NCI-H2227 treated with DMSO at 0.1 percent for 48 hours (cell line): ENCODE measurements around the gene UGDH.
"Not testable (repeated sequence)": the region's sequence is repeated elsewhere in the genome, so short reads cannot be mapped to it uniquely, and the experiment has no call there.

Experiments
- DNase-seq: peaks from one replicate; lab custom pipeline; 2025; lab: John Stamatoyannopoulos, UW

The UGDH gene

DNA sequence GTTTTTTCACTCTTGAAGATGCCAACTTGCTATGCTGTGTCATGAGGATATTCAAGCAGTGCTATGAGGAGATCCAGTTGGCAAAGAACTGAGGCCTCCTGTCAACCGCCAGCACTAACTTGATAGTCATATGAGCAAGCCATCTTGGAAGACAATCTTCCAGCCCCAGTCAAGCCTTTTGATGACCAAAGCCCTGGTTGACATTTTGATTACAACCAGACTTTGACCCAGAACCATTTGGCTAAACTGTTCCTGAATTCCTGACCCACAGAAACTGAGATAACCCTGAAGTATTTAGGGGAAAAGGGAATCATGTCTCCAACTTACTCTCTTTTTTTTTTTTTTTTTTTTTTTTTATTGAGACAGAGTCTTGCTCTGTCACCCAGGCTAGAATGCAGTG, 32.9 kb downstream of the UGDH start:
- DNase-seq: no peak

DNA sequence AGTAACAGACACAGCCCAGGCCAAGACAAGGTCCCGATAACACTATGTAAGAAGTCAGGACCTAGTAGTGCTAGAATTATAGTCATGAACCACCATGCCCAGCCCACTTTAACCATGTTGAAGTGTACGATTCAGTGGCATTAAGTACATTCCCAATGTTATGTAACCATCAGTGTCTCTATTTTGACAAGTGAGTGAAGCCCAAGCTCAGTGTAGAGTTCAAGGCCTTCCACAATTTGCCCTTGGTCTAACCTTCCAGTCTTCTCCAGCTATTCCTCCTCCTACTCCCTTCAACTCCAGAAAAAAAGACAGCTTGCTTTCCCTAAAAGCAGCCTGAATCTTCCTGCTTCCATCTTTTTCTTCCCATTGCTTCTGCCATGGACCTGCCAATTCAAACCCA, 36.9 kb downstream of the UGDH start:
- DNase-seq: no peak

DNA sequence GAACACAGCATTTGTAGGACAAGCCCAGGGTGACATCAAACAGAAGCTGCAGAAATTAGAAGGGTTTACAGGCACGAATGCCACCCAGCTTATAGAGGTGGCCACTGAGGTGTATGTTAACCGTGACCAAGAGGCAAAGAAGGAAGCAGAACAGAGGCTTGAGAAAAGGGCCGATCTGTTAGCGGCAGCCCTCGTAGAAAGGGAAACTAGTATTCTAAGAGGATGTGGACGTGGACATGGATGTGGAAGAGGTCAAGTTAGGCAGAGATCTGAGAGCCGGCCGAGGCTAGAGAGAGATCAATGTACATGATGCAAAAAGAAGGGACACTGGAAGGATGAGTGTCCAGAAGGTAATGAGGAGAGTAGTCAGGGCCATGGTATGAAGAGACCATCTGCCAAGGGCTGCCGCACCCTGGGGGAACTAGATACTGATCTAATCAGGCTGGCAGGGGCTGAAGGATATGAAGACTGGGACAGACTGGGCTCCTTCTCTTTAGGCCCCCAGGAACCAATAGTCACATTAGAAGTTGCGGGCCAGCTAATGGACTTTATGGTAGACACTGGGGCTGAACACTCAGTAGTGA, 40.9 kb downstream of the UGDH start:
- DNase-seq: no peak

DNA sequence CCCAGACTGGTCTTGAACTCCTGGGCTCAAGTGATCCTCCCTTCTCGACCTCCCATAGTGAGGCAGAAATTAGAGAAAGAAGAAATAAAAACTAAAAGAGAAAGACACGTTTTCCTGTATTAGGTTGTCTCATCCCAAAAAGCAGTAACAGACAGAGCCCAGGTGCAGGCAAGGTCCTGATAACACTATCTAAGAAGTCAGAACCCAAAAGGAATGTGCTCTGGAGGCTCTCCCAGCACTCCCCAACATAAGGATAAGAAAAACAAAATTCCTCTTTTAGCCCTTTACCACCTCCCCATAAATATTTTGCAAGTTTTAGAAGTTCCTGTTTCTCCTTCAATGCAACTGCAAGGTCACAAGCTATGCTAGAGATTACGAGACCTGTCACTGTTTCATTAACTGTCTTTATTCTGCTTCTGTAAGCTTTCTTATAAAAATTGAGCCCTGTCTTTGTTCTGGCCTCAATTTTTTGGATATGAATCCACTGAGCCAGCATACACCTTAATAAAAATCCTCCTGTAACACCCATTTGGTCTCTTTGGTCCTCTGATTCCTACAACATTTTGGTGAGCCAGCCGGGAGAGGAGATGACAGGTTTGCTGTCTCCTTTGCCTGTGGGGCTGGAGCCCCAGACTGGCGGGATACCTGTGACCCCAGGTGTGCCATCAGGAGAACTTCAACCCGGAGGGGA, 42.5 kb downstream of the UGDH start:
- no peak for DNase-seq

DNA sequence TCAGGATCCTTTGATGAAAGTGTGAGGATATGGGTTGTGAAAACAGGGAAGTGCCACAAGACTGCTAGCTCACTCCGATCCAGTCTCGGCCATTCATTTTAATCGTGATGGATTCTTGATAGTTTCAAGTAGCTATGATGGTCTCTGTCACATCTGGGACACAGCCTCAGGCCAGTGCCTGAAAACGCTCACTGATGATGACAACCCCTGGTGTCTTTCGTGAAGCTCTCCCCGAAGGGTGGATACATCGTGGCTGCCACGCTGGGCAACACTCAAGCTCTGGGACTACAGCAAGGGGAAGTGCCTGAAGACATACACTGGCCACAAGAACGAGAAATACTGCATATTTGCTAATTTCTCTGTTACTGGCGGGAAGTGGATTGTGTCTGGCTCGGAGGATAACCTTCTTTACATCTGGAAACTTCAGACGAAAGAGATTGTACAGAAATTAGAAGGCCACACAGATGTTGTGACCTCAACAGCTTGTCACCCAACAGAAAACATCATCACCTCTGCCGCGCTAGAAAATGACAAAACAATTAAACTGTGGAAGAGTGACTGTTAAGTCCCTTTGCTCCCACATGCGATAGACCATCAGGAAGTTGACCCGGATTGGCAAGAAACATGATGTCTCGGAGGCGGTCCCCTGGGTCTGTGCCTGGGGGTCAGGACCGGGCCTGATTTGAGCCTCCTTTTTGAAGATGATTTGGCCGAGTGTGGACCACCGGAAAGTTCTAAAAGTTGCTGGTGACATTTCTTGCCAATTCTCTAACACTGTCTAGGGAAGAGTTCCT, 46.1 kb downstream of the UGDH start:
- DNase-seq: no peak

DNA sequence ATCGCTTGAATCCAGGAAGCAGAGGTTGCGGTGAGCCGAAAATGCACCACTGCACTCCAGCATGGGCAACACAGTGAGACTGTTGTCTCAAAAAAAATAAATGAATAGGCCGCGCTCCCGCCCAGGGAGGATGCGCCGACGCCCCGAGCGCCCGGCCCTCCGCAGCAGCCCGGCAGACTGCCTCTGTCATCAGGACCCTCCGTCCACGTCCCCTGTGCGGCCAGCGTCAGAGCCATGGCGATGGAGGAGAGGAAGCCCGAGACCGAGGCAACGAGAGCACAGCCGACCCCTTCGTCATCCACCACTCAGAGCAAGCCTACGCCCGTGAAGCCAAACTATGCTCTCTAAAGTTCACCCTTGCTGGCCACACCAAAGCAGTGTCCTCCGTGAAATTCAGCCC, 47.0 kb downstream of the UGDH start:
- no peak for DNase-seq

DNA sequence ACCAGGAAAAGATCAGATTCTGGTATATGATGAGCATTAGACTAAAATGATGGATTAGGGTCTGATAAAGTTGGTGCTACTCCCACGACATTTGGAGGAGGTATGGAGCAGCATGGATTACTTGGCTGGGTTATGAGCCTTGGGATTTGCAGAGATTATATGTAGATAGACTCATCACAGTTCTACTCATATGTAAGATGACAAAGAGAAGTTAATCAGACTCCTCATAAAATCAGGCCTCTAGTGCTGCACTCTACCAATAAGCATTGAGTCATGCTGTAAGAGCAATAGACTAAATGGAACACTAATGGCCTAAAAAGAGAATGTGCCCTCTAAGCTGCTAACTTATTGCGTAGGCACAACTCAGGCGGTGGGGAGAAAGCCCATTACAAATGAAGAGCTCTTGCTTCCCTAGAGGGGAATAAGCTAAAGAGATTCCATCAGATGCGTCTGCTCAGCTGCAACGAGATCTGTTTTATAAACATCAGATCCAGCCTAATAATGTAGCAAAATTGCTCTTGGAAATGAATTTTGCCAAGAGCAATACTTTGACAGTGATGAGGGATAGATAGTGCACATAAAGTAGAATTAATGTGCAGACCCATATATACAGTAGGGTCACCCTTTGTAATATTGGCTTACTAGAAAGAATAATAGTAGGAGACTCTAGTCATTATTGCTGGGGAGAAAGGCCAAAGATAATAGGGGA, 50.9 kb downstream of the UGDH start:
- no peak for DNase-seq

DNA sequence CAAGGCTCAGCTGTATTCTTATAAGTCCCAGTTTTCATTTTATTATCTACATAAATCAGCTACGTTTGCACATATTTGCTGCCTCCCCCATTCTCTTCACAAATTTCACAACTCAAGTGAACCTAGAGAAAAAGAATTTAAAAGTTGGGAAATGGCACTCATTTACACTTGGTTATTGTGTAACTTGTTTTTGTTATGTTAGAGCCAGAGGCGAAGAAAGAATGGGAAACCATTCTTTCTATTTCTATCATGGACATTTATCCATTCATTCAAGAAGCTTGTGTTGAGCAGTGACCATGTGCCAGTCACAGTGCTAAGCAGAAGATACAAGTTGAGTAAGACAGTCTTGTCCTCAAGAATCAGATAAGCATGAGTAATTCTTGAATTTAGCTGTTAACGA, 54.8 kb downstream of the UGDH start:
- no peak for DNase-seq

DNA sequence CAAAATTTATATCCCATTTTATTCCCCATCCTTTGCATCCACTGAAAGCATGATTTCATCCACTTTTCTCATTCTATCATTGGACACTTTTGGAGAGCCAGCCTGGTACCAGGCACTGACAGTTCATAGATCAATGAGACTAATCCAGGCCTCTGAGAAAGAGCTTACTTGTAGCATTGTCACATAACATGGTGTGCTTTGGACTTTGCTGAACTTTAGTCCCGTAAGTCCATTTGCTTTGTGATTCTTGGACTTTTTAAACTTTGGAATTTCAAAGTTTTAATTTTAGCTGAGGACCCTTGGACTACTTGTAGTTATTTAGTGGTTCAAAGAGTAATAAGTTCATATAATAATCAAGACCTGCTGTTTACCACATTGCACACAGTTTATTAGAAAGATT, 56.8 kb downstream of the UGDH start:
- no peak for DNase-seq

DNA sequence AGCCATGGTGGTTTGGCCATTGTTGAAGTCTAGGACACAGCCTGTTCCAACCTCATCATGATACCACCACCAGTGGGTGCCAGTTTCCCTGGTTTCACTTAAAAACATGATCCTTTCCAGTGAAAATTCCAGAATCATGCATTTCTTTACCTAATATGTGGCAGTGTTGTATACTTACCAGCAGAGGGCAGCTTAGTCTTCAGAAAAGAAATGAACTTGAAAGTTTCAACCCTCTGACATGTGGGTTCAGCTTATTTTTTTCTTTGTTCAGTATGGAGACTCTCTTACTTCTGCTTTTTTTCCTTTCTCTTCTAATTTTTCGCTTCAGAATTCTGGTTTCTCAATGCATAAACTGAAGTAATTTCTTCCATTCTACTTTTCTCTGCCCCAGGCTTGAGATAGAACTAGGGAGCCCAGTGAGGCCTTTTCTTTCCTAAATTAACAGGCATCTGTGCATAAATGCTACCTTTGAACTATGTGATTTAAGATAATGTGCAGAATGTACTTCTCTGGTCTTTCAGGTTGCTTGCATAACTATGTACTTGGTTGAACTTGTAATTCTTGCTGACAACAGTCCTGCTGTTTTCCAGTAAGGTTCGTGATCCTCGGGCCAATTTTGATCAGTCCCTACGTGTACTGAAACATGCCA, 57.7 kb downstream of the UGDH start:
- DNase-seq: peak; percentile 70

DNA sequence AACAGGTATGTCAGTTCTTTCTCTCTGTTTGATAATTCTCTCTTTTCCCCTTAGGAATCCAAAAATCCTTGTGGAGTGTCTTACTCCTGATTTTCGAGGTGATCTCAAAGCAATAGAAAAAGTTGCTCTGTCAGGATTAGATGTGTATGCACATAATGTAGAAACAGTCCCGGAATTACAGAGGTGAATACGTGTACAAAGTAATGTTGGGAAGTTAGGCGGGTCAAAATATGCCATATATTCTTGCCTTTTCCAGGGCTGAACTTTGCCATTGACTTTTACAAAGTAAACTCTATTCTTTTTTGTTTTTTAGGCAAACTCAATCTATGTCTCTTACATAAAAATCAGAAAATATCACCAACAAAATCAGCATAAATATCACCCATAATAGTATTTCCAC, 59.8 kb downstream of the UGDH start:
- no peak for DNase-seq

DNA sequence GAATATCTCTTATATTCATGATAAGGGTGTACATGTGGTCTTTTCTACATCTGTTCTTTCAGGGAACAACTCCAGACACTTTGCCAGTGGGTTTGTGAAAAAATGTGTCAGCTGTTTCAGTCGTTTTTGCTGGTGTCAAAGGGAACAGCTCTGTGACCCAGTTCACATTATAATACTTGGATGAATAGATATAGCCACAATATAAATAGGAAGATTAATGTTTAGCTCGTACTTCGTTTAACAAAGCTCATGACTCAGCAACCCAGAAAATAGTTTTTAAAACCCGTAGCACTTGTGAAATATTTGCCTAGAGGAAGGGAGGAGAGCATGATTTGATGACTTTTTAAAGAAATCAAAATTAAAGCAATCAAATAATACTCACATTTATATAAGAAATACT, 60.5 kb downstream of the UGDH start:
- no peak for DNase-seq

DNA sequence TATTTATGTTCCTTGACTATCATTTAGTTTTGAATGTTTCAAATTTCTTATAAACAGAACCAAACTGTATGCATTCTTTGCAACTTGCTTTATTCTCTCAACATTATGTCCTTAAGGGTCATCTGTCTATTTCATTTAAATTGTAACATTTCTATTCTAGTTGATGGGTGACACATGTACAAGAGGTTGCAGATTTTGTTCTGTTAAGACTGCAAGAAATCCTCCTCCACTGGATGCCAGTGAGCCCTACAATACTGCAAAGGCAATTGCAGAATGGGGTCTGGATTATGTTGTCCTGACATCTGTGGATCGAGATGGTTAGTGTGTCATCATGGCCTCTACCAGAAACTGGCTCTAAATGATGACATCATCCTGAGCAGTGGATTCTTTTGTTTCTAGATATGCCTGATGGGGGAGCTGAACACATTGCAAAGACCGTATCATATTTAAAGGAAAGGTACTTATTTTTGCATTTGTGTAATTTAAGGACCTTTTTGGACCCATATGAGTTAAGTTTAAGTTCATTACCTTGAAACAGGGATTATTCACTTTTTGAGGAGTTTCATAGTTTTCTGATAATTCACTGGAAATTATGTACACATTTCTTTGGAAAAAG, 62.2 kb downstream of the UGDH start:
- peak; percentile 51 for DNase-seq

DNA sequence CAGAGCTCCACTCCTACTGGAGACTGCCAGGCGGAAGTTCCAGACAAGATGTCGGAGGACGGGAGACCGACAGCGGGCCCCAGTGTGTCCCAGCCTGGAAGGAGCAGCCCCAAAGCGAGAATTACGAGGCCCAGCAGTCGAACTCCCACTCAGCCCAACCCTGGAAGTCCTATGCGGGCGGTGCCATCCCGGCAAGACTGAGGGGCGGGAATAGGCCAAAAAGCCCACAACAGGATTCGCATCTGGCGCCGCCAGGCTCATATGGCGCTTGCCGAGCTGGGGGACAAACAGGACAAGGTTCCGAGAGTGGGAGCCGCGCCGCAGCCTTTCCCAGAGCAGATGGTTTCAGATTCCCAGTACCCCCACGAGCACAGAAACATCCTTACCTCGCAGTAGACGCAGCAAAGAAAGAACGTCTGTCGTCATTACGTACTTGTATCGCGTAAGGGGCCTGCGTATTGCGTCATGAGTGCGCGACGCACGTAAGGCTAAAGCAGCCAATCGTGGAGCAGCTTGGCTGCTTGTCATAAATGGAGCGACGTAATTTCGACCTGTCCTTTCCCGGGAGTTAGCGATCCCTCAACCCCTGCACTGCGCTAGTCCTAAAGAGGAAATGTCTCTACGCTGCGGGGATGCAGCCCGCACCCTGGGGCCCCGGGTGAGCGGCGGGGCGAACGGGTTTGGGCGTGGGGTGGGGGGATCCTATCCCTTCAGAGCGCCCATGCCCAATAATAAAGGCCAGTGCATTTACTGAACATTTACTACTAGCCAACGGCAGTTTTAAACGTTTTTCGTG, 68.5 kb downstream of the UGDH start, which contains the start of the genes LIAS and RPL9:
TSS of gene LIAS (plus strand) at position 552 of the 796 bp plus-strand sequence. CDS start at position 614, 62 bp downstream.
TSS of gene RPL9 (minus strand) at position 418 of the 796 bp plus-strand sequence. CDS start 483 bp downstream, outside the sequence.
- peak; percentile 92 for DNase-seq

DNA sequence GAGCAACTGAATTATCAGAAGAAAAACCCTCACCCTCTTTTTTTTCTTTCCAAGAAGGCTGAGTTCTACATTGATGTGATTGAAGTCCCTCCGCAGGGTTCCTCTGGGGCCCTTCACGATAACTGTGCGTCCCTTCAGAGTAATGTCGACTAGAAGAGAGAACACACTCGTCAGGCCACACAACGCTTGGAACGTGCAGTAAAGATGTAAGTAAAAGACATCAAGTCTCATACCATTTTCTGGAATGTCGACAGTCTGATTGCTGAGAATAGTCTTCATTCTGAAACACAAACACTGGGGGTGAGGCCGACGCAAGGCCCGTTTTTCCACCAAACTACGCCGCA, 69.1 kb downstream of the UGDH start:
- DNase-seq: not testable (repeated sequence)

DNA sequence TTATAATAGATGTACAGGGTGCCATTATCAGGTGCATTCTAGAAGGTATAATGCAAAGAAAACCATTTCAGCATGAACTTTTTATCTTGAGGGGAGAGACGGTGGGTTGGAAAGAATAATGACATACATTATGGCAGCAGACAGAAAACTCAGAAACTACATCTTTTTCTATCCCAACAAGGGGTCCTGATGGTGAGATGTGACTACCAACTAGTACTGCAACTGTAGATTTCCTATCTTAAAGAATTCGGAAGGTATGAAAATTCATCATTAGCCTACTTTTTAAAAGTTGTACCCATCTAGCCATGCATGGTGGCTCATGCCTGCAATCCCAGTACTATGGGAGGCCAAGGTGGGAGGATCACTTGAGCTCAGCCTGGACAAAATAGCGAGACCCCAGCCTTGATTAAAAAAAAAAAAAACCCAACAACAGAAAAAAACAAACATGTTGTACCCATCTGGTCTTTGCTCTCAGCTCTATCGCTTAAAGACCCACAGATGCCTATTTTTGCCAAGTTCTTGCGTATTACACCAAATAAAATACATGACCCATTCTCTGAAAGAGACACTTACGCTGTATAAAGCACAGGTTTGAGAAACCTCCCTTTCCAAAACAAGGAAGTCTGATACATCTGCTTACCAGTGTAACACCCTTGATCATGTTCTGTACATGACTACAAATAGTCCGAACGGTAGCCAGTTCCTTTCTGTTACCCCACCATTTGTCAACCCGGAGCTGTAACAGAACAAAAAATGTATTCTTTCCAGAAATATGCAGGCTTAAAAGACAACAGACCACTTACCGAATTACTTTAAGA, 70.1 kb downstream of the UGDH start:
- no peak for DNase-seq

DNA sequence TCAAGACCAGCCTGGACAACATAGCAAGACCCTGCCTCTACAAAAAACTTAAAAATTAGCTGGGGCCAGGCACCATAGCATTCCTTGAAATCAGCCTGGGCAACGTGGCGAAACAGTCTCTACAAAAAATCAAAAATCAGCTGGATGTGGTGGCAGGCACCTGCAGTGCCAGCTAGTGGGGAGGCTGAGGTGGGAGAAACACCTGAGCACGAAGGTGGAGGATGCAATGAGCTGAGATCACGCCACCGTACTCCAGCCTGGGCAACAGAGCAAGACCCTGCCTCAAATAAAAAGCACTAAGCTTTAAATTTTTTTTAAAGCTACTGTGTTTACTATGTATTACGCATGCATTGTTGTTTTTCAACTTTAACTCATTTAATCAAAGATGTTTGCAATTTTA, 71.8 kb downstream of the UGDH start:
- no peak for DNase-seq

DNA sequence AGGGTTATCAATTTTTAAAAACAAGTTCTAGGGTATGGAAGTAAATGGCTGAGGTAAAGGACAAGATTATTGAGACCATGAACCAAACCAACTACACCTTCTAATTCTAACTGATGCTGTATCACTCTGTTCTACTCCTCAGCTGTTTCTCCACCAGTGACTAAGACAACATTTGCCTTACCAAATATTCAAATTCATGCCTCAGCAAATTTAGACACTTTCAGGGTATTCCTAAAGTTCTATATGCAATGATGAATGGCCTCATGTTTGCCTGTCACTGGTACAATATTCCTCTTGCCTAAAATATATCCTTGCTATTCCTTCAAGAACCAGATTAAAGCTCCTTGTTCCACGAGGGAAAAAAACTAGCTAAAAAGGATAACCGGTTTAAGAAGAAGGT, 73.5 kb downstream of the UGDH start:
- DNase-seq: no peak

DNA sequence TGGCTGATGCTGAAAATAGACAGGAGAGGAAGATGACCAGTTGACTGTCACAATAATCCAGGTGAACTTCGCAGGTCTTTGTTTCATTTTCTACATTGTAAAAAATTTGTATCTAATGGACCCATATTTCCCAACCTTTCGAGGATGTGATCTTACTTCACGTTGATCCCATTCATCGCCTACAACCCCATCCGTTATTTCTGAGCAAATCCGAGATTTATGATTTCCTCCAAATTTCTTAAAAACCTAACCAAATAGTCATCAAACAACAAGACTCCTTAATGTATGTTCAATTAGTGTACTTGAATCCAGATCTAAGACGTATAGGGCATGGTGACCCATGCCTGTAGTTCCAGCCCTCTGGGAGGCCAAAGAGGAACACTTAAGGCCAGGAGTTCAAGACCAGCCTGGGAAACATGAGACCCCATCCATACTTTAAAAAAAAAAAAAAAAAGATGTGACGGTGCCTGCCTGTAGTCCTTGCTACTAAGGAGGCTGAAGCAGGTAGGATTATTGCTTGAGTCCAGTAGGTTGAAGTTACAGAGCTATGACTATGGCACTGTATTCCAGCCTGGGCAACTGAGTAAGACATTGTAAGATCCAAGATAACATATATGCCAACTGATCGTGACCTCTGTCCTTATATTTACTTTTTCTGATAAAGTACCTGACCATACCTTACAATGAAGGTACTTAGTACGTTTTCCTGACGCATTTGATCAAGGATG, 74.2 kb downstream of the UGDH start:
- no peak for DNase-seq
